ENCODE results near the gene TPM1.

DNA sequence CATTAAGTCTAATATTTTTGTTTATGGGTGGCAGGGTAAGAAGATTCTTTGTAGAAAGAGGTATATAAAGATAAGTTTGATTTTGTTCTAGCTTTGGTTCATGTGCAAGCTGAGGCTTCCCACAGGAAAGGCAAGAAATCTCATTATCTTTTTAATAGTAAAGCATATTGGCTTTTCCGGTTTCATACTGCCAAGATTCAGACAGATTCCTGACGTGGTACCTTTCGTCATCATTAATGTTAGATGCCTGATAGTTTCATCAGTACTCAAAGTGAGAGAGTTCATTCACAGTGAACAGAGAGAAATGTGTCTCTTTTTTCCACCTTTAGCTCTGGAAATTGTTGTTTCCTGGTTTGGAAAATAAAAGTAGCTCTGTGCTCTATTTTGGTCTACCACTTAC is 16.5 kb downstream of the TPM1 start:
- TF ChIP-seq POLR2A (IDR thresholded peaks at IDR 0.05) (no peak), POLR2AphosphoS5 (IDR thresholded peaks at IDR 0.05) (no peak)
- TF ChIP-seq, protein P1, sequence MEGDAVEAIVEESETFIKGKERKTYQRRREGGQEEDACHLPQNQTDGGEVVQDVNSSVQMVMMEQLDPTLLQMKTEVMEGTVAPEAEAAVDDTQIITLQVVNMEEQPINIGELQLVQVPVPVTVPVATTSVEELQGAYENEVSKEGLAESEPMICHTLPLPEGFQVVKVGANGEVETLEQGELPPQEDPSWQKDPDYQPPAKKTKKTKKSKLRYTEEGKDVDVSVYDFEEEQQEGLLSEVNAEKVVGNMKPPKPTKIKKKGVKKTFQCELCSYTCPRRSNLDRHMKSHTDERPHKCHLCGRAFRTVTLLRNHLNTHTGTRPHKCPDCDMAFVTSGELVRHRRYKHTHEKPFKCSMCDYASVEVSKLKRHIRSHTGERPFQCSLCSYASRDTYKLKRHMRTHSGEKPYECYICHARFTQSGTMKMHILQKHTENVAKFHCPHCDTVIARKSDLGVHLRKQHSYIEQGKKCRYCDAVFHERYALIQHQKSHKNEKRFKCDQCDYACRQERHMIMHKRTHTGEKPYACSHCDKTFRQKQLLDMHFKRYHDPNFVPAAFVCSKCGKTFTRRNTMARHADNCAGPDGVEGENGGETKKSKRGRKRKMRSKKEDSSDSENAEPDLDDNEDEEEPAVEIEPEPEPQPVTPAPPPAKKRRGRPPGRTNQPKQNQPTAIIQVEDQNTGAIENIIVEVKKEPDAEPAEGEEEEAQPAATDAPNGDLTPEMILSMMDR (IDR thresholded peaks at IDR 0.05) = no peak

All from breast epithelium (tissue), 3 donors.